Hepatic stellate cell (primary cell): Measurements from ENCODE around the gene MERTK.
"Not testable (repeated sequence)": the region's sequence is repeated elsewhere in the genome, so short reads cannot be mapped to it uniquely, and the experiment has no call there.

Experiments used
- DNase-seq: peaks from one replicate; pipeline ENCODE4 v3.0.0; 2011; ENCODE audit warnings: low spot score

The MERTK gene

GRCh38 chr2:112047537-112048235 is 149.3 kb downstream of the MERTK start:
- no peak for DNase-seq

- no peak for DNase-seq
Observed at GRCh38 chr2:112048236-112048592, 149.8 kb downstream of the MERTK start.

DNA sequence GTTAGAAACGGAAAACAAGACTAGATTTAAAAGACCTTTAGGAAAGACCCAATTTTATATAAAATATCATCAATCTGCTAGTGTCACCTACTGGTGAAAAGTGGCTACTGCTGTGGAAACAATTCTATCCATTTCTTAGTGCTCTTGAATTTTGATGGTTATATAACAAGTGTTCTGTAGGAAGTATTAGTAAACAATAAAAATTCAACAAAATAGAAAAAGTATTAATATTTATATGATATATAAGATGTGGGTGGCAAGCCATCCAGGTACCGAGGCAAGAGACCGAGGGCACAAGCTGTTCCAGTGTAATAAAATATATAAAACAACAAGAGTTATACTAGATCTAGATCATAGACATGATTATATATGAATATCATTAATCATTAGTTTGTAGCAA is 150.5 kb downstream of the MERTK start:
- DNase-seq = peak; percentile 19

DNA sequence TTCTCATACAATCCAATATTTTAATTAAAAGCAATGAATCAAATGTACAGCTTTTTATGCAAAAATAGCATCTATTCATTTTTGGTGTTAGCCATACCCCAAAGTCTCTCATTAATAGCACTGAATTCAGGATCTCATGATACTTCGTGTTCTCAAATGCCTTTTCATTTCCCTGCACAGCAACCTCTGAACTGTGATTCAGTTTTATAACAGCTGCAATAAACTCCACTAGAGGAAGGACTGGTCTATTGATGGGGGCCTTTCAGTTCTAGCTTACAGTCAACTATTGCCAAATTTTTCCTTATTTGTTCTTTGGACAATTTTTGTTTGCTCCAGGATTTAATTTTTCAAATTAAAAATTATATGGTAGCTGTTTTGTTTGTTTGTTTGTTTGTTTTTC is 151.9 kb downstream of the MERTK start:
- DNase-seq = no peak

- peak; percentile 92 for DNase-seq
Observed at GRCh38 chr2:112053917-112054846, 155.8 kb downstream of the MERTK start.

DNA sequence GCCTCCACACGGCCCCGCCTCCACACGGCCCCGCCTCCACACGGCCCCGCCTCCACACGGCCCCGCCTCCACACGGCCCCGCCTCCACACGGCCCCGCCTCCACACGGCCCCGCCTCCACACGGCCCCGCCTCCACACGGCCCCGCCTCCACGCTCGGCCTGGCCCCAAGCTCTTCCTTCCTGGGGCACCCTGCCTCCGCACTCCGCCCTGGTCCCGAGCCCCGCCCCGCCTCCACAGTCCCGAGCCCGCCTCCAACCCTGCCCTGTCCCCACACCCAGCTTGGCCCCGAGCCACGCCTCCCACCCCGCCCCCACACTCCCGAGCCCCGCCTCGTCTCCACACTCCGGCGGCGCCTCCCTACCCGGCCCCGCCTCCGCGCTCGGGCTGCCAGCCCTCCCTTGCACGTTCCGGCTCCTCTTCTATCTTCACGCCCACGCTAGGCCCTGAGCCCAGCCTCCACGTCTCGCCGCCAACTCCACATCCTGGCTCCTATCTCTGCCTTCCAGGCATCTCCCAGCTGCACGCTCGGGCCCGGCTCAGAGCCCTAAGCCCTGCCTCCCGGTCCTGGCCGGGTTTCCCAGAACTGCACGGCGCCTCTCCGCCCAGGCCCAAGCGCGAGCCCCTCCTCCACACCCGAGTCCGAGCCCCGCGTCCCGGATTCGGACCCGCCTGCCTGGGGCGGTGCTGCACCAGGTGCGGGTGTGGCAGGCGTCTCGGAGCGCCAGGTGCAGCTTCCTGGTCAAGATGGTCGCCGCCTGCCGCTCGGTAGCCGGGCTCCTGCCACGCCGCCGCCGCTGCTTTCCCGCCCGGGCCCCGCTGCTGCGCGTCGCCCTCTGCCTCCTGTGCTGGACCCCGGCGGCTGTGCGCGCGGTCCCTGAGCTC is 156.7 kb downstream of the MERTK start, which contains the start of gene TMEM87B:
TMEM87B (plus strand) TSS at position 423 of the 883 bp plus-strand sequence; CDS start at position 746, 323 bp downstream.
- peak; percentile 88 for DNase-seq

DNA sequence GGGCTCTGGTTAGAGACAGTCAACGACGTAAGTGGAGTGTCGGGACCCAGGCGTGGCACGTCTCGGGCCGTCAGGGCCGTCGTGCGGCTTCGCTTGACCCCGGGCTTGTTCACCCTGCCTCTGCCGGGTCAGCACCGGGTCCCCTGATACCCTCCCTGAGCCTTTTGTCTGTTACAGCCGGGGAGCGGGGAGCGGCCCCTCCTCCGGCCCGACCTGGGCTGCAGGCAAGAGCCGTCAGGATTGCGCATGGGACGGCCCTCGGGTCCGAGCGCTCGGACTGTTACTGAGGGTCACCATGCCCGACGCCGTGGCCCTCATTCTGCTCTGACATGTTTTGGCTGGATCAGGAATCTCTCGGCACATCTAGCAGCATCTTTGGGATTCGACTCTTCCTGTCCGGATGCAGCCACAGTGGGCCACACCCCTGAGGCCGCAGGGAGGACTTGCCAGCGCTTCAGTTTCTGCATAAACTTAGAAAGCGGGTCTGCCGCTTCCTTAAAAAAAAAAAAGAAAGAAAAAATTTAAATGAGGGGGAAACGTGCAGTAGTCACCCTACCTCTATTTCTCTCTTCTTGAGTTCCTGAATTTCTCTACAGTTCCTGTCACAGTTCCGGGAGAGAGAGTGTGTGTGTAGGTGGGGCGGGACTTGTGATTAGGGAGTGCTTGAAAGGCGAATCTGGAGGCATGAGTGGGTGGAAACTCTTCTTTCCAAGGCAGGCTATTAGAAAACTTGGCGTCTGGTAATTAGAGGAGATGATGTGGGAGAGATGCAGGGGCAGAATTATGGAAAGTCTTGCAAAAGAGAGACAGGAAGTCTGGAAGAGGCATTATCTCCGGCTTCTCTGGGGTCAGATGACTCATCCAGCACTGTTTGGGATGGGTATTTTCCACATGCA is 157.6 kb downstream of the MERTK start:
- peak; percentile 62 for DNase-seq

GRCh38 chr2:112056626-112056987 is 158.2 kb downstream of the MERTK start:
- DNase-seq = peak; percentile 26

GRCh38 chr2:112059671-112060070 is 161.3 kb downstream of the MERTK start:
- DNase-seq = no peak

GRCh38 chr2:112061299-112061698 is 162.9 kb downstream of the MERTK start:
- no peak for DNase-seq

DNA sequence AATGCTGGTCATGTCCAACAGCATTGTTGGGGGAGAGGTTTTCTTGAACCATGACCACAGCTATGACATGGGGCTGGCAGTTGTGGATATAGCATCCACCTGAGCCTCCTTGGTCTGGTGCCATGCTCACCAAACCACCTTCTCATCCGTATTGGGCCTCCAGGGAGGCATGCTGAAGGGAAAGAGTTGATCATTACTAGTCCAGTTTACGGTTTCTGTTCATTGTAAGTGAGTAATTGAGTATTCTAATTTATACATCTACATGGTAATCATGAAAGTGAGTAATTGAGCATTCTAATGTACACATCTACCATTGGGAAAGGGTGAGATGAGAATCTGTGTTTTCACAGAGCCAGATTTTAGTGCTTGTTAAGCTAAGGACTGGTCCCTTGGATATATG is 163.4 kb downstream of the MERTK start:
- DNase-seq = no peak

GRCh38 chr2:112062894-112063293 is 164.5 kb downstream of the MERTK start:
- no peak for DNase-seq

DNA sequence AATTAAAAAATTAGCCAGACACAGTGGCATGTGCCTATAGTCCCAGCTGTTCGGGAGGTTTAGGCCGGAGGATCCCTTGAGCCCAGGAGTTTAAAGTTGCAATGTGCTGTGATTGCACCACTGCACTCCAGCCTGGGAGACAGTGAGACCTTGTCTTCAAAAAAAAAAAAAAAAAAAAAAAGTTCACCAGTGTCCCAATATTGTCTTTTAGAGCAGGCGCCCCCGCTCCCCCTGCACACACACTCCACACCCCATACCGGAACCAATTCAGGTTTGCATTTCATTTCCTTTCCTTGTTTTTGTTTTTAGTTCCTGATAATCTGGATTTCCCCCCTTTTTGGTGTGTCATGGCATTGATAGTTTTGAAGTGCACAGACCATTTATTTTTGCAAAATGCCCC is 167.1 kb downstream of the MERTK start:
- no peak for DNase-seq

- peak; percentile 44 for DNase-seq
Observed at GRCh38 chr2:112065966-112066365, 167.6 kb downstream of the MERTK start.

DNA sequence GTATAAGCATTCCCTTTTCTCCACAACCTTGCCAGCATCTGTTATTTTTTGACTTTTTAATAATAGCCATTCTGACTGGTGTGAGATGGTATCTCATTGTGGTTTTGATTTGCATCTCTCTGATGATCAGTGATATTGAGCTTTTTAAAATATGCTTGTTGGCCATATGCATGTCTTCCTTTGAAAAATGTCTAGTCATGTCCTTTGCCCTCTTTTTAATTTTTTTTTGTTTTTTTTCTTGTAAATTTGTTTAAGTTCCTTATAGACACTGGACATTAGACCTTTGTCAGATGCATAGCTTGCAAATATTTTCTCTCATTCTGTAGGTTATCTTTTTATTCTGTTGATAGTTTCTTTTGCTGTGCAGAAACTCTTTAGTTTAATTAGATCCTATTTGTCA is 171.4 kb downstream of the MERTK start:
- DNase-seq = not testable (repeated sequence)

DNA sequence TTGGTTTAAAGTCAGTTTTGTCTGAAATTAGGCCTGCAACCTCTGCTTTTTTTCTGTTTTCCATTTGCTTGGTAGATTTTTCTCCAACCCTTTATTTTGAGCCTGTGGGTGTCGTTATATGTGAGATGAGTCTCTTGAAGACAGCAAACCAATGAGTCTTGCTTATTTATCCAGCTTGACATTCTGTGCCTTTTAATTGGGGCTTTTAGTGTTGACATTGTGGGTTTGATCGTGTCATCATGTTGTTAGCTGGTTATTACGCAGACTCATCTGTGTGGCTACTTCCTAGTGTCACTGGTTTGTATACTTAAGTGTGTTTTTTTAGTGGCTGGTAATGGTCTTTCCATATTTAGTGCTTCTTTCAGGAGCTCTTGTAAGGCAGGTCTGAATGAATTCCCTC is 175.5 kb downstream of the MERTK start:
- DNase-seq = no peak

- DNase-seq = no peak
Observed at GRCh38 chr2:112074506-112074905, 176.1 kb downstream of the MERTK start.

- no peak for DNase-seq
Observed at GRCh38 chr2:112075490-112076260, 177.3 kb downstream of the MERTK start.

DNA sequence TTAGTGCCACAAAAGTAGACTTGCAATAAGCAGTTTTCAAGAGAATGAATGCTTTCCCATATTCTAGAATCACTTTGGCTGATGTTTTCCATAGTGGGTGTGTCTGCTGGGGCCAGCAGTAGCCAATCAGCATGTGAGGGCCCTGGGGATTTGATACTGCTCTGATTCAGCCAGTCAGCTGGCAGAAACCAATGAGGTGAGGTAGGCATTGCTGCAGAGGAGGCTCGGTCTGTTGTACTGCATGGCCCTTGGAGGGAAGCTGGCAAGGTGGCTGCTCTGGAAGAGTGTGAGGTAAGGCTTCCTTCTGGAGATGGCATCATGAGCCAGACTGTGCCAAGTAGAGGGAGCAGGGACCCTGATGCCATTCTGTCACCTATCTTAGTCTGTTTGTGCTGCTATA is 179.4 kb downstream of the MERTK start:
- DNase-seq = no peak
